ENCODE results near the gene PROC. TPM values are rescaled to one million over a fixed set of nuclear protein-coding genes. Genes with fewer than 3 reads are reported as not detected.

The PROC gene
- total and polyA plus RNA-seq, 2 of the 8 experiments (the other 6 are each of a cell fraction or from before 2014, with no cell fraction given) = 1.5 to 1.6 TPM

DNA sequence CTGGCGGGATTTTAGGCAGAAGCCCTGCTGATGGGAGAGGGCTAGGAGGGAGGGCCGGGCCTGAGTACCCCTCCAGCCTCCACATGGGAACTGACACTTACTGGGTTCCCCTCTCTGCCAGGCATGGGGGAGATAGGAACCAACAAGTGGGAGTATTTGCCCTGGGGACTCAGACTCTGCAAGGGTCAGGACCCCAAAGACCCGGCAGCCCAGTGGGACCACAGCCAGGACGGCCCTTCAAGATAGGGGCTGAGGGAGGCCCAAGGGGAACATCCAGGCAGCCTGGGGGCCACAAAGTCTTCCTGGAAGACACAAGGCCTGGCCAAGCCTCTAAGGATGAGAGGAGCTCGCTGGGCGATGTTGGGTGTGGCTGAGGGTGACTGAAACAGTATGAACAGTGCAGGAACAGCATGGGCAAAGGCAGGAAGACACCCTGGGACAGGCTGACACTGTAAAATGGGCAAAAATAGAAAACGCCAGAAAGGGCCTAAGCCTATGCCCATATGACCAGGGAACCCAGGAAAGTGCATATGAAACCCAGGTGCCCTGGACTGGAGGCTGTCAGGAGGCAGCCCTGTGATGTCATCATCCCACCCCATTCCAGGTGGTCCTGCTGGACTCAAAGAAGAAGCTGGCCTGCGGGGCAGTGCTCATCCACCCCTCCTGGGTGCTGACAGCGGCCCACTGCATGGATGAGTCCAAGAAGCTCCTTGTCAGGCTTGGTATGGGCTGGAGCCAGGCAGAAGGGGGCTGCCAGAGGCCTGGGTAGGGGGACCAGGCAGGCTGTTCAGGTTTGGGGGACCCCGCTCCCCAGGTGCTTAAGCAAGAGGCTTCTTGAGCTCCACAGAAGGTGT lies 8.5 kb downstream of the PROC start (continued):
- TF ChIP-seq, protein P1, sequence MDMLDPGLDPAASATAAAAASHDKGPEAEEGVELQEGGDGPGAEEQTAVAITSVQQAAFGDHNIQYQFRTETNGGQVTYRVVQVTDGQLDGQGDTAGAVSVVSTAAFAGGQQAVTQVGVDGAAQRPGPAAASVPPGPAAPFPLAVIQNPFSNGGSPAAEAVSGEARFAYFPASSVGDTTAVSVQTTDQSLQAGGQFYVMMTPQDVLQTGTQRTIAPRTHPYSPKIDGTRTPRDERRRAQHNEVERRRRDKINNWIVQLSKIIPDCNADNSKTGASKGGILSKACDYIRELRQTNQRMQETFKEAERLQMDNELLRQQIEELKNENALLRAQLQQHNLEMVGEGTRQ (IDR thresholded peaks at IDR 0.05; ENCODE audit: low read length) = no peak
- TF ChIP-seq ZNF274 (IDR thresholded peaks at IDR 0.05; ENCODE audit: borderline replicate concordance, extremely low read depth, low read length) (no peak), EZH2 (IDR thresholded peaks at IDR 0.05; ENCODE audit: low read depth, low read length, severe bottlenecking) (no peak), PHF8 (conservative IDR thresholded peaks at IDR 0.05; ENCODE audit: low read depth, low read length) (no peak), SP2 (IDR thresholded peaks at IDR 0.05; ENCODE audit: low read length) (no peak), EGR1 (IDR thresholded peaks at IDR 0.05; ENCODE audit: borderline replicate concordance, low read depth, low read length) (no peak), RNF2 (IDR thresholded peaks at IDR 0.05; ENCODE audit: borderline replicate concordance, low read depth, low read length, missing control alignments, poor library complexity, severe bottlenecking) (no peak), YY1 (IDR thresholded peaks at IDR 0.05; ENCODE audit: low read depth, low read length) (no peak)
- TF ChIP-seq, protein P2, sequence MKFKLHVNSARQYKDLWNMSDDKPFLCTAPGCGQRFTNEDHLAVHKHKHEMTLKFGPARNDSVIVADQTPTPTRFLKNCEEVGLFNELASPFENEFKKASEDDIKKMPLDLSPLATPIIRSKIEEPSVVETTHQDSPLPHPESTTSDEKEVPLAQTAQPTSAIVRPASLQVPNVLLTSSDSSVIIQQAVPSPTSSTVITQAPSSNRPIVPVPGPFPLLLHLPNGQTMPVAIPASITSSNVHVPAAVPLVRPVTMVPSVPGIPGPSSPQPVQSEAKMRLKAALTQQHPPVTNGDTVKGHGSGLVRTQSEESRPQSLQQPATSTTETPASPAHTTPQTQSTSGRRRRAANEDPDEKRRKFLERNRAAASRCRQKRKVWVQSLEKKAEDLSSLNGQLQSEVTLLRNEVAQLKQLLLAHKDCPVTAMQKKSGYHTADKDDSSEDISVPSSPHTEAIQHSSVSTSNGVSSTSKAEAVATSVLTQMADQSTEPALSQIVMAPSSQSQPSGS (IDR thresholded peaks at IDR 0.05; ENCODE audit: low read length) = no peak
